Activated T-cell treated with anti-CD3 and anti-CD28 coated beads, Interleukin-2, amount 50 U/mL, for 72 hours (primary cell): ENCODE results near the gene PPP1R15B. TPM values are rescaled to one million over a fixed set of nuclear protein-coding genes. Genes with fewer than 3 reads are reported as not detected.

Source experiments
- ATAC-seq, 2 donors: fragments of 150-1000 bp; cut with Tn5 transposase; replicated peaks in 1 of 2; 2 replicates each; pipeline ENCODE4 v1.10.0; 2021; ENCODE audit warnings: moderate library complexity in 2 of 2, mild to moderate bottlenecking in 1 of 2
- DNase-seq, 2 donors: peaks; one replicate each; pipeline ENCODE4 v3.0.0; 2021 to 2022; ENCODE audit warnings: mixed read lengths in 1 of 2
- H3K27ac Mint-ChIP-seq: one replicate; pipeline ENCODE4 v1.8.0; 2022; ENCODE audit warnings: mild to moderate bottlenecking, moderate library complexity, mixed read lengths
- H3K27me3 Mint-ChIP-seq: one replicate; pipeline ENCODE4 v1.8.0; 2022; ENCODE audit warnings: low read depth, mixed read lengths
- H3K36me3 Mint-ChIP-seq, 2 donors: one replicate each; pipeline ENCODE4 v1.8.0; 2022; ENCODE audit warnings: mixed read lengths in 2 of 2, mild to moderate bottlenecking in 1 of 2; ENCODE audit not compliant: insufficient read depth in 2 of 2
- H3K4me1 Mint-ChIP-seq: one replicate; pipeline ENCODE4 v1.8.0; 2022; ENCODE audit warnings: low read depth, mixed read lengths
- H3K4me3 Mint-ChIP-seq, 2 donors: one replicate each; pipeline ENCODE4 v1.8.0; 2022; ENCODE audit warnings: mild to moderate bottlenecking in 2 of 2, mixed read lengths in 2 of 2, moderate library complexity in 2 of 2
- H3K9me3 Mint-ChIP-seq, 2 donors: one replicate each; pipeline ENCODE4 v1.8.0; 2022; ENCODE audit warnings: mixed read lengths in 2 of 2
- total RNA-seq, 2 donors: library from RNA; stranded (reverse); gene quantifications; one replicate each; pipeline ENCODE4 v1.2.3, GENCODE V29; 2022

The PPP1R15B gene
- total RNA-seq, 2 donors from 2014 or later = 82.9 to 94.2 TPM

GRCh38 chr1:204449678-204450280, 38.2 kb upstream of the PPP1R15B start:
- Mint-ChIP-seq H3K27ac (no peak overlapping the region), H3K27me3 (no peaks in the 10 kb centered on the region), H3K4me3 (no peak overlapping the region), H3K36me3 (peaks cover 7 to 15% of the 10 kb centered on the region in 2 donors), H3K9me3 (no peaks in the 10 kb centered on the region), H3K4me1 (peaks cover 68% of the 10 kb centered on the region)
- ATAC-seq (no peak), DNase-seq (no peak)

DNA sequence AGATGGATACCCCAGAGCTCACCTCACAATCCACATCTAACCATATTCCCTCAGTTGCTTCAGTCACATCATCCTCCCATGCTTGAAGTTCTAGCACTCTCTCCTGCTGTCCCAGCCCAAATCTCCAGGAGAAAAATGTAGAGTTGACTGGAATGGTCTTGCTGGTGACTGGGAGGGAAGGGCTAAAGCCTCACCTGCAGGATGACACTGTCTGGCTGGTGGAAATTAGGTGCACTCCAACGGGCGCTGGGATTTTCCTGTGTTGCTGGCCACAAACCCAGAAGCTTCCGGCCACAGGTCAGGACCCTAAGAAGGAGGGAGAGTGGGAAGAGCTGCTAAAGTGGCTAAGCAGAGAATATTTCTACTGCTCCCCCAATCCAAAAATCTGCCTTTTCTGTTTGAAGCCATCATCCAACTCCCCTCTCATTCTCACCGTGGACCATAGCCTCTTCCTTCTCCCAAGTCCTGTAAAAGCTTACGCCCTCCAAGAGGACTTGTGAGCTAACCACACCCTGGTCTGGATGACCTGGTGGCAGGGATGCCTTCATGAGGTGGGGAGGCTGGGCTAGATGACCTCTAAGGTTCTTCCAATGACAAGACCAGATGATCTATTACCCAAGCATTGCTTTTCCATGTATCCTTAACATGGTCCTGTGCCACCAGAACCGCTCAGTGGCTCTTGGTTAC, 37.5 kb upstream of the PPP1R15B start:
- Mint-ChIP-seq H3K36me3 (peaks cover 8 to 19% of the 10 kb centered on the region in 2 donors), H3K27ac (peak overlapping the region; percentile 47), H3K4me1 (peaks cover 70% of the 10 kb centered on the region)

DNA sequence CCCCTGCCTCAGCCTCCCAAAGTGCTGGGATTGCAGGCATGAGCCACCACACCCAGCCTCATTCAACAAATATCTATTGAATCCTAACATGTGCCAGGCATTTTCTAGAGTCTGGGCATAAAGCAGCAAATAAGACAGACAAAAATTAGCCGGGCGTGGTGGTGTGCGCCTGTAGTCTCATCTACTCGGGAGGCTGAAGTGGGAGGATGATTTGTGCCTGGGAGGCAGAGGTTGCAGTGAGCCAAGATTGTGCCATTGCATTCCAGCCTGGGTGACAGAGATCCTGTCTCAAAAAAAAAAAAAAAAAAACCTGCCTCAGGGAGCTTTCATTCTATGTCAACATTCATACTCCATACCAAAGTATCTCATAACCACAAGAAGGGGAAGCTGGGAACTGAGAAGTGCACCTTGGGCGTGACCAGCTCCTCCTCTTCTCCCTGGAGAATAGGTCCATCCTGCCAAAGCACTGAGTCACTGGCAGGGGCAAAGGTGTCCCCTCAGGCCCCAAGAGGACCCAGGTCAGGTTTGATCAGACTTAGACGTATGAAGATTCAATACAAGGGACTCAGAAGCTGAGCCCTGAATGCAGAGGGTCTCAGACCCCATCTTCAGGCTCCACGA, 36.8 kb upstream of the PPP1R15B start:
- no peaks in the 10 kb centered on the region for H3K27me3 Mint-ChIP-seq
- peak overlapping the region; percentile 47 for H3K27ac Mint-ChIP-seq
- ATAC-seq (no peak), DNase-seq (no peak)
- H3K36me3 Mint-ChIP-seq = peaks cover 11 to 22% of the 10 kb centered on the region in 2 donors
- H3K4me1 Mint-ChIP-seq = peaks cover 71% of the 10 kb centered on the region
- H3K4me3 Mint-ChIP-seq = no peak overlapping the region
- no peaks in the 10 kb centered on the region for H3K9me3 Mint-ChIP-seq

More for the DNA sequence above, 37.5 kb upstream of the PPP1R15B start:
- DNase-seq (no peak), ATAC-seq (no peak)
- no peaks in the 10 kb centered on the region for H3K27me3 Mint-ChIP-seq
- H3K4me3 Mint-ChIP-seq = no peak overlapping the region
- H3K9me3 Mint-ChIP-seq = no peaks in the 10 kb centered on the region

GRCh38 chr1:204447736-204448135, 36.1 kb upstream of the PPP1R15B start:
- H3K27me3 Mint-ChIP-seq = no peaks in the 10 kb centered on the region
- ATAC-seq = no peak
- H3K4me3 Mint-ChIP-seq = no peak overlapping the region
- peak overlapping the region; percentile 50 for H3K27ac Mint-ChIP-seq
- DNase-seq = no peak
- peaks cover 70% of the 10 kb centered on the region for H3K4me1 Mint-ChIP-seq
- peaks cover 7 to 20% of the 10 kb centered on the region in 2 donors for H3K36me3 Mint-ChIP-seq
- H3K9me3 Mint-ChIP-seq = no peaks in the 10 kb centered on the region

GRCh38 chr1:204447190-204447589, 35.6 kb upstream of the PPP1R15B start:
- Mint-ChIP-seq H3K27me3 (no peaks in the 10 kb centered on the region), H3K4me3 (no peak overlapping the region), H3K9me3 (no peaks in the 10 kb centered on the region), H3K4me1 (peaks cover 65% of the 10 kb centered on the region), H3K27ac (no peak overlapping the region), H3K36me3 (peaks cover 7 to 21% of the 10 kb centered on the region in 2 donors)
- DNase-seq (no peak), ATAC-seq (no peak)

DNA sequence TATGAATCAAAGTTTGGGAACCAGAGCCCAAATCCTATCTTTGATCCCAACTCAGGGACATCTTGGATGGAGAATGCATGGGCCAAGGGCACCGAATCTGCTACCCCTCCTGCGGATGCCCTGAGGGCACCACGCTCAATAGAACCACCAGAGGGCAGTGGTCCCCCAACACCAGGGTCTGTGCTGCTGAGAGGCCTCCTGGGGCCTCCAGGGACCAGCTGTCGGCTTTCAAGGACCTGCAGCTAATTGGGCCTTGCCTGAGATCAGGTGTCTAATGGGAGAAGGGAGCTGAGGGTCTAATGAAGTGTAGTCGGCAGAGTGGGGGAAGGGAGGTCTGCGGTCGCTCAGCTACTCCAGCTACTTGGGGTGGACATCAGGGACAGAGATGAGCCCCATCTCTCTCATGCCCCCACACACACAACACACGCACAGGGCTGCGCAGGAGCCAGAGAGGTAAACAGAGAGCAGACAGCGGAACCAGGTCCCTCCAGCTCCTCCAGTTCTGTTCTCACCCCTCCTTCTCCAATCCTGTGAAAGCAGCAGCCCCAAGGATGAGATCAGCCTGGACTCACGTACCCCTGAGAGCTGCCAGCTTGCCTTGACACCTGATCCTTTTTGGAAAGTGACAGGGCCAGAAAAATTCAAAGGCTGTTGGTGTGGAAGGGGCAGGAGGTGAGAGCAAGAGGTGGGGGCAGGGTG, 34.9 kb upstream of the PPP1R15B start:
- peaks cover 59% of the 10 kb centered on the region for H3K4me1 Mint-ChIP-seq
- no peaks in the 10 kb centered on the region for H3K9me3 Mint-ChIP-seq
- peaks cover 10 to 25% of the 10 kb centered on the region in 2 donors for H3K36me3 Mint-ChIP-seq
- ATAC-seq (peak; percentile 78 to 79), DNase-seq (peak; percentile 75 to 80)
- no peaks in the 10 kb centered on the region for H3K27me3 Mint-ChIP-seq
- peak overlapping the region; percentile 74 for H3K27ac Mint-ChIP-seq
- H3K4me3 Mint-ChIP-seq = no peak overlapping the region

DNA sequence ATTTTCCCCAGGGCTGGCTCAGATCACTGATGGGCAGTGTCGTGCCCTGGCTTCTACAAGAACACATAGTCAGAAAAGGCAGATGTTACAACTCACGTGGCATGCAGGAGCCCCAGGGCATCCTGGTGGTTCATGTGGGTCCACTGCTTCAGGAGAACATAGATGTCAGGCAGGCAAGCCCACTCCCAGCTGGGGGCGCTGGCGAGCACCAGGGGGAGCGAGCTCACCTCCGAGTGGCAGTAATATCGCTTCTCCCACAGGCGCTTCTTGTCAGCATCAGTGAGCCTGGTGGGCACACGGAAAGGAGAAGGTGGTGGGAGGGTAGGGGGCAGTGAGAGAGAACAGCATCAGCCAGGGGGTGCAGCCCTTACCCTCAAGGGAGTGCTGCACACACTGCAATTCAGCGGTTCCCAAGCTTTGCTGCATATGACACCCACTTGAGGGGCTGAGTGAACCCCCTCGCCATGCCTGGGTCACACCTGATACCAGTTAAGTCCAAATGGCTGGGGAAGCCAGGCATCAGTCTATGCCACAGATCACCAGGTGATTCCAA, 34.3 kb upstream of the PPP1R15B start:
- Mint-ChIP-seq H3K27ac (no peak overlapping the region), H3K4me1 (peaks cover 56% of the 10 kb centered on the region), H3K9me3 (no peaks in the 10 kb centered on the region), H3K4me3 (no peak overlapping the region), H3K27me3 (no peaks in the 10 kb centered on the region), H3K36me3 (peaks cover 10 to 25% of the 10 kb centered on the region in 2 donors)
- ATAC-seq (peak; percentile 1 to 4), DNase-seq (peak; percentile 62 to 66)

GRCh38 chr1:204443871-204444581, 32.4 kb upstream of the PPP1R15B start:
- peak; percentile 48 to 50 for DNase-seq
- peaks cover 10 to 21% of the 10 kb centered on the region in 2 donors for H3K36me3 Mint-ChIP-seq
- peak overlapping the region; percentile 87 for H3K27ac Mint-ChIP-seq
- H3K4me3 Mint-ChIP-seq = peak overlapping the region; percentile 63 to 67
- H3K4me1 Mint-ChIP-seq = peaks cover 50% of the 10 kb centered on the region
- no peaks in the 10 kb centered on the region for H3K9me3 Mint-ChIP-seq
- no peaks in the 10 kb centered on the region for H3K27me3 Mint-ChIP-seq
- peak; percentile 86 to 89 for ATAC-seq

DNA sequence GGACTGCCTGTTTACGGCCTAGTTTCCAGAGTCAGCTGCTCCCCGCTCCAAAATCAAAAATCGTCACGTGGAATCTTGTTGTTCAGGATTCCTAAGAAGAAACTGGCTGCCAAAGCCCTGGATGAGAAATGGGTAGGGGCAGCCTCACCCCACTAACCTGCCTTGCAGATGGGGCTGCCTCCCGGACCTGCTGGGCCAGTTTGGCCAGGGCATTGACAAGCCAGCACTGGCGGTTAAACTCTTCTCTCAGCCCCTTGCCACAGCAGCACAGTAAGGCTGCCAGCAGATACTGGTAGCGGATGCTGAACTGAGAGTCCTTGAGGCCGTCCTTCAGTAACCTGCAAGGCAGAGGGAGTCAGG, 31.6 kb upstream of the PPP1R15B start:
- no peaks in the 10 kb centered on the region for H3K9me3 Mint-ChIP-seq
- H3K36me3 Mint-ChIP-seq = peaks cover 10 to 21% of the 10 kb centered on the region in 2 donors
- DNase-seq (no peak), ATAC-seq (no peak)
- H3K27me3 Mint-ChIP-seq = no peaks in the 10 kb centered on the region
- H3K4me3 Mint-ChIP-seq = peak overlapping the region in 1 of 2 donors; percentile 67
- no peak overlapping the region for H3K27ac Mint-ChIP-seq
- peaks cover 52% of the 10 kb centered on the region for H3K4me1 Mint-ChIP-seq

DNA sequence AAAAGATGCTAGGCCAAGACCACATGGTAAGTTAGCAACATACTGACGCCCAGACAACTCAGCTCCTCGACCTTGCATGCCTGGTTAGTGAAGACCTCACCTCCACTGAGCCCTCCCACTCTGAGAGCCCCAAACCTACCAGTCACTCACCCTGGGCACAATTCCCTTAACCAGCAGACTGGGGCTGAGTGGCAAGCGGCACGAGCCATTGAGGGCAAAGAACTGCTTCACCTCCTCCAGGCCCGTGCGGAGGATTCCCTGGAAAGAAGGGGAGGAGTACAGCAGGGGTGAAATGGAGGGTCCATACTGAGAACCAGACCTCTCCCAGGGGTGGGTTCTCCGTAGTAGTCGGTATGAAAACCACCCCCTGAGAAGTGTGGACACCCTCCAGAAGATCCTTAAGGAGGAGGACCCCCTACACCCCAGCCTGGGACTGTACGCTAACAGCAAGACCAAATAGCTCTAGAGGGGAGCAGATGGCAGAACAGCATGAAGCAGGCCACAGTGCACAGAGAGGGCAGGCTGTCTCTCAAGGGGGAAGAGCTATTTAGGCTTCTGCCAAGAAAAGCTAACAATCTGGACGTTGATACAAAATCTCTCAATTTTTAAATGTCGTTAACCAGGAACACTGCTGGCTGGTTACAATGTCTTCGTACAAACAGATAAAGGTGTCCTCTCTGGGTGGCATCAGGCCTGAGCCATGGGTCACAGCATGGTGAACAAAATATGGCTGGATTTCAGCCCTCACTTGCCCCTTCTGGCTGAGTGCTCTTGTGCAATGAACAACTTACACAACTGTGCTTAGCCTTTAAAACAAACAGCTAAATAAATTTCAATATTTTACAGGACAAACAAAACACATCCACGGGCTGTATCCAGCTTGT, 31.0 kb upstream of the PPP1R15B start:
- Mint-ChIP-seq H3K9me3 (no peaks in the 10 kb centered on the region), H3K27ac (no peak overlapping the region), H3K27me3 (no peaks in the 10 kb centered on the region), H3K4me3 (no peak overlapping the region), H3K4me1 (peaks cover 58% of the 10 kb centered on the region), H3K36me3 (peaks cover 12 to 23% of the 10 kb centered on the region in 2 donors)
- DNase-seq = no peak
- no peak for ATAC-seq

DNA sequence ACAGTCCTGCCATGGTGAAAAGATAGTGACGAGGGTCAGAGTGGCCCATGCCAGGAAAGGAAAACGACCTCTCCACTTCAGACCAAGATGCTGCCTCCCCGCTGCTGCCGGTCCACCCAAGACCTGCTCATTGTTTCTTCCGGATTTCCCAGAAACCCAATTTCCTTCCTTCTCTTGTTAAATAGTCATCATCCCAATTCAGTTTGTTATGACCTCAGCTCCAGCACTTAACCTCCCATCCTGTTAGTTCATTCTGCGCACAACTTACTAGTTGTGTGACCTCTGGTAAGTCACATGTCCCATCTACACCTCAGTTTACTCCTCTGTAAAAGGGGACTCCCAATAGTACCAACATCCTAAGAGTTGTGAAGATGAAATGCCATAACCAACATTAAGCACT, 29.9 kb upstream of the PPP1R15B start:
- no peaks in the 10 kb centered on the region for H3K27me3 Mint-ChIP-seq
- H3K9me3 Mint-ChIP-seq = no peaks in the 10 kb centered on the region
- ATAC-seq (no peak), DNase-seq (no peak)
- peaks cover 53% of the 10 kb centered on the region for H3K4me1 Mint-ChIP-seq
- no peak overlapping the region for H3K4me3 Mint-ChIP-seq
- peak overlapping the region; percentile 21 for H3K27ac Mint-ChIP-seq
- peaks cover 15 to 27% of the 10 kb centered on the region in 2 donors for H3K36me3 Mint-ChIP-seq
